ENCODE results near the gene PDS5A. TPM values are rescaled to one million over a fixed set of nuclear protein-coding genes. Genes with fewer than 3 reads are reported as not detected.
A peak's percentile ranks its signal among the peaks of the same experiment; 100 is the strongest.
"Not testable (repeated sequence)": the region's sequence is repeated elsewhere in the genome, so short reads cannot be mapped to it uniquely, and the experiment has no call there.

Gene PDS5A
- polyA plus RNA-seq, 6 donors from 2014 or later: 34.6 to 58.1 (median 41.0) TPM

DNA sequence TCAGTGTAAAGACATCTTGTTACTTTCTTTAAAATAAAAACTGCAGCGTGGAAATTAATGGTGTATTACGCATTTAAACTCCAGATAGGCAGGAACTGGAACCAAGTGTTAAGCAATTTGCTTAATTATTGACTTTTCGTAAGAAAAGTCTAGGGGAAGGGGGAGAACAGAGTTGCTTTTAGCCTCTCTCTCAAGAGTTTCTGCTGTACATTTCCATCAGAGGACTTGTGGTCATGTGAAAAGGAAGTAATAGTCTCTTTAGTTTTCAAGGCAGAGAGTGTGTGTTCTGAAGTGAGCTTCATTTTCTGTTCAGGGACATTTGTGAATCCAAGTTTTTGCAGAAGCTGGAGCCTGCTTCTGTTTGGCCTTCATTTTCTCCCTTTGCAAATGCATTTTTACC, 152.6 kb downstream of the PDS5A start:
- no peaks in the 10 kb centered on the region for H3K27me3 Mint-ChIP-seq
- no peak overlapping the region for H3K27ac Mint-ChIP-seq
- no peaks in the 10 kb centered on the region for H3K9me3 Mint-ChIP-seq
- ATAC-seq (ENCODE audit: low read depth in 2 of 2): no peak
- no peaks in the 10 kb centered on the region for H3K4me1 Mint-ChIP-seq
- DNase-seq: no peak
- no peak overlapping the region for H3K4me3 Mint-ChIP-seq
- H3K36me3 Mint-ChIP-seq: peaks cover 0 to 6% of the 10 kb centered on the region in 2 donors

DNA sequence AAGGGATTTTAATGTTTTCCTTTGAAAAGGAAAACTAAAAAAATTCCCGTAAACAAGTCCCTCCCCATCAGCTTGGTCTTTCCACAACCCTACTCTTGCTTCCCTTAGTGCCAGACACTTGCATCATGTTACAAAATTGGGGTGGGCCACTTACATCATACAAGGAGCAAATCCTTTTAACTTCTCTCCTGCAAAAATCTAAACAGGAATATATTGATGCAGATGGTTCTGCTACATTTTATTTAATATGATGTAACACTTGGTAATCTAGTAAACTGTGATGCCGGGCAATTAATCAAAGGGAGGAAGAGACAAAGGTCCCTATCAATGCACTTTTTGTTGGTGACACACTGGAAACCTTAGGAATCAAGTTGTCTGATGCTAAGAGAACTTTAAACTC, 154.5 kb downstream of the PDS5A start:
- Mint-ChIP-seq H3K27me3 (no peaks in the 10 kb centered on the region), H3K36me3 (no peaks in the 10 kb centered on the region), H3K9me3 (no peaks in the 10 kb centered on the region), H3K4me1 (no peaks in the 10 kb centered on the region), H3K4me3 (no peak overlapping the region), H3K27ac (no peak overlapping the region)
- no peak for ATAC-seq (ENCODE audit: low read depth in 2 of 2)
- DNase-seq: no peak

GRCh38 chr4:39822662-39823061, 155.0 kb downstream of the PDS5A start:
- DNase-seq (no peak), ATAC-seq (ENCODE audit: low read depth in 2 of 2) (no peak)
- Mint-ChIP-seq H3K27me3 (no peaks in the 10 kb centered on the region), H3K36me3 (no peaks in the 10 kb centered on the region), H3K4me3 (no peak overlapping the region), H3K4me1 (no peaks in the 10 kb centered on the region), H3K27ac (no peak overlapping the region), H3K9me3 (no peaks in the 10 kb centered on the region)

GRCh38 chr4:39821951-39822350, 155.8 kb downstream of the PDS5A start:
- Mint-ChIP-seq H3K27me3 (no peaks in the 10 kb centered on the region), H3K4me1 (no peaks in the 10 kb centered on the region), H3K9me3 (no peaks in the 10 kb centered on the region), H3K27ac (no peak overlapping the region), H3K36me3 (no peaks in the 10 kb centered on the region), H3K4me3 (no peak overlapping the region)
- DNase-seq: no peak
- ATAC-seq (ENCODE audit: low read depth in 2 of 2): no peak

DNA sequence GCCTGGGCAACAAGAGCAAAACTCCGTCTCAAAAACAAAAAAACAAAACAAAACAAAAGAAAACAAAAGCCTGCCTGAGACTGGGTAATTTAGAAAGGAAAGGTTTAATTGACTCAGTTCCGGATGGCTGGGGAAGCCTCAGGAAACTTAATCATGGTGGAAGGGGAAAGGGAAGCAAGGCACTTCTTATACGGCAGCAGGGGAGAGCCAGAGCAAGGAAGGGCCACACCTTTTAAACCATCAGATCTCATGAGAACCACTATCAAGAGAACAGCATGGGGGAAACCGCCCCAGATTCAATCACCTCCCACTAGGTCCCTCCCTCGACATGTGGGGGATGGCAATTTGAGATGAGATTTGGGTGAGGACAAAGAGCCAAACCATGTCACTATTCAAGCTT, 157.5 kb downstream of the PDS5A start:
- no peak for ATAC-seq (ENCODE audit: low read depth in 2 of 2)
- DNase-seq: no peak
- H3K9me3 Mint-ChIP-seq: no peaks in the 10 kb centered on the region
- no peaks in the 10 kb centered on the region for H3K4me1 Mint-ChIP-seq
- no peak overlapping the region for H3K4me3 Mint-ChIP-seq
- H3K27me3 Mint-ChIP-seq: no peaks in the 10 kb centered on the region
- no peak overlapping the region for H3K27ac Mint-ChIP-seq
- no peaks in the 10 kb centered on the region for H3K36me3 Mint-ChIP-seq

- Mint-ChIP-seq H3K27ac (peak overlapping the region in 2 of 6 donors; percentile 41 to 80), H3K4me1 (peaks cover 0 to 10% (median 0%) of the 10 kb centered on the region in 3 donors), H3K36me3 (no peaks in the 10 kb centered on the region), H3K4me3 (no peak overlapping the region), H3K27me3 (no peaks in the 10 kb centered on the region), H3K9me3 (peaks cover 0 to 8% (median 0%) of the 10 kb centered on the region in 7 donors)
- DNase-seq: no peak
- no peak for ATAC-seq (ENCODE audit: low read depth in 2 of 2)
Observed at GRCh38 chr4:39818646-39819045, 159.1 kb downstream of the PDS5A start.

GRCh38 chr4:39814403-39815185, 163.1 kb downstream of the PDS5A start:
- DNase-seq: peak; percentile 6
- Mint-ChIP-seq H3K36me3 (peaks cover 0 to 7% of the 10 kb centered on the region in 2 donors), H3K9me3 (peaks cover 0 to 13% (median 2%) of the 10 kb centered on the region in 7 donors), H3K4me3 (no peak overlapping the region), H3K27ac (peak overlapping the region in 5 of 6 donors; percentile 10 to 86 (median 82)), H3K4me1 (peaks cover 4 to 23% (median 10%) of the 10 kb centered on the region in 3 donors), H3K27me3 (no peaks in the 10 kb centered on the region)
- ATAC-seq (ENCODE audit: low read depth in 2 of 2): peak; percentile 51 to 52

DNA sequence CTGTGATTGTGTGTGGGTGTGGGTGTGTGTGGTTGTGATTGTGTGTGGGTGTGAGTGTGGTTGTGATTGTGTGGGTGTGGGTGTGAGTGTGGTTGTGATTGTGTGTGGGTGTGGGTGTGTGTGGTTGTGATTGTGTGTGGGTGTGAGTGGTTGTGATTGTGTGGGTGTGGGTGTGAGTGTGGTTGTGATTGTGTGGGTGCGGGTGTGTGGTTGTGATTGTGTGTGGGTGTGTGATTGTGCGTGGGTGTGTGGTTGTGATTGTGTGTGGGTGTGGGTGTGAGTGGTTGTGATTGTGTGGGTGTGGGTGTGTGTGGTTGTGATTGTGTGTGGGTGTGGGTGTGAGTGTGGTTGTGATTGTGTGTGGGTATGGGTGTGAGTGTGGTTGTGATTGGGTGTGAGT, 163.9 kb downstream of the PDS5A start:
- not testable (repeated sequence) for H3K4me3 Mint-ChIP-seq; H3K27me3 Mint-ChIP-seq; H3K36me3 Mint-ChIP-seq; ATAC-seq (ENCODE audit: low read depth in 2 of 2); DNase-seq
- H3K9me3 Mint-ChIP-seq: peaks cover 0 to 13% (median 5%) of the 10 kb centered on the region in 7 donors
- peak overlapping the region in 2 of 6 donors; percentile 51 to 82 for H3K27ac Mint-ChIP-seq
- peaks cover 4 to 23% (median 10%) of the 10 kb centered on the region in 3 donors for H3K4me1 Mint-ChIP-seq

GRCh38 chr4:39813033-39813432, 164.7 kb downstream of the PDS5A start:
- H3K27ac Mint-ChIP-seq: peak overlapping the region in 2 of 6 donors; percentile 49 to 89
- not testable (repeated sequence) for ATAC-seq (ENCODE audit: low read depth in 2 of 2); DNase-seq; H3K4me3 Mint-ChIP-seq; H3K27me3 Mint-ChIP-seq; H3K36me3 Mint-ChIP-seq
- peaks cover 0 to 13% (median 5%) of the 10 kb centered on the region in 7 donors for H3K9me3 Mint-ChIP-seq
- H3K4me1 Mint-ChIP-seq: peaks cover 4 to 23% (median 10%) of the 10 kb centered on the region in 3 donors

DNA sequence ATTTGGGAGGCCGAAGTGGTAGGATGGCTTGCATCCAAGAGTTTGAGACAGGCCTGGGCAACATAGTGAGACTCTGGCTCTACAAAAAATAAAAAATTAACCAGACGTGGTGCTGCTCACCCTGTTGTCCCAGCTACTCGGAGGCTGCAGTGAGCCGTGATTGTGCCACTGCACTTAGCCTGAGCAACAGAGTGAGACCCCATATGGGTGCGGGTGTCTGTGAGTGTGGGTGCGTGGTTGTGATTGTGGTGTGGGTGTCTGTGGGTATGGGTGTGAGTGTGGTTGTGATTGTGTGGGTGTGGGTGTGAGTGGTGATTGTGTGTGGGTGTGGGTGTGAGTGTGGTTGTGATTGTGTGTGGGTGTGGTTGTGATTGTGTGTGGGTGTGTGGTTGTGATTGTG, 165.2 kb downstream of the PDS5A start:
- Mint-ChIP-seq H3K9me3 (peaks cover 0 to 13% (median 5%) of the 10 kb centered on the region in 7 donors), H3K4me3 (peak overlapping the region in 3 of 8 donors; percentile 1 to 54 (median 19)), H3K4me1 (peaks cover 4 to 23% (median 10%) of the 10 kb centered on the region in 3 donors), H3K36me3 (peaks cover 0 to 7% of the 10 kb centered on the region in 2 donors), H3K27ac (peak overlapping the region in 4 of 6 donors; percentile 45 to 98 (median 78)), H3K27me3 (no peaks in the 10 kb centered on the region)
- peak; percentile 39 to 42 for ATAC-seq (ENCODE audit: low read depth in 2 of 2)
- no peak for DNase-seq

- Mint-ChIP-seq H3K36me3 (peaks cover 0 to 7% of the 10 kb centered on the region in 2 donors), H3K9me3 (peaks cover 0 to 8% (median 3%) of the 10 kb centered on the region in 7 donors), H3K4me3 (no peak overlapping the region), H3K27ac (no peak overlapping the region), H3K4me1 (peaks cover 4 to 14% (median 10%) of the 10 kb centered on the region in 3 donors), H3K27me3 (no peaks in the 10 kb centered on the region)
- ATAC-seq (ENCODE audit: low read depth in 2 of 2) (no peak), DNase-seq (no peak)
Observed at GRCh38 chr4:39808231-39808749, 169.4 kb downstream of the PDS5A start.

DNA sequence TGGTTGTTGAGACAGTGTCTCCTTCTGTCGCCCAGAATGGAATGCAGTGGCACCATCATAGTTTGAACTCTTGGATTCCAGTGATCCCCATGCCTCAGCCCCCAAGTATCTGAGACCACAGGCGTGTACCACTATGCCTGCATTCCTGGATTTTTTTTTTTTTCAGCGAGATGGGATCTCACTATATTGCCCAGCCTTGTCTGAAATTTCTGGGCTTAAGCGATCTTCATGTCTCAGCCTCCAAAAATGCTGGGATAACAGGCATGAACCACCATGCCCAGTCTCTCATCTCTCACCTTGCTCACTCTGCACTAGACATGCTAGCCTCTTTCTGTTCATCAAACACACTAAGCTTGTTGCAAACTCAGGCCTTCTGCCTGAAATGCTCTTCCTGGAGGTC, 175.7 kb downstream of the PDS5A start:
- H3K4me1 Mint-ChIP-seq: no peaks in the 10 kb centered on the region
- ATAC-seq (ENCODE audit: low read depth in 2 of 2) (no peak), DNase-seq (no peak)
- no peak overlapping the region for H3K4me3 Mint-ChIP-seq
- H3K36me3 Mint-ChIP-seq: no peaks in the 10 kb centered on the region
- no peaks in the 10 kb centered on the region for H3K27me3 Mint-ChIP-seq
- peak overlapping the region in 1 of 6 donors; percentile 36 for H3K27ac Mint-ChIP-seq
- H3K9me3 Mint-ChIP-seq: no peaks in the 10 kb centered on the region

GRCh38 chr4:39792976-39793375, 184.7 kb downstream of the PDS5A start:
- not testable (repeated sequence) for DNase-seq; H3K4me1 Mint-ChIP-seq; H3K36me3 Mint-ChIP-seq; H3K27ac Mint-ChIP-seq; H3K4me3 Mint-ChIP-seq; H3K27me3 Mint-ChIP-seq; H3K9me3 Mint-ChIP-seq; ATAC-seq (ENCODE audit: low read depth in 2 of 2)

DNA sequence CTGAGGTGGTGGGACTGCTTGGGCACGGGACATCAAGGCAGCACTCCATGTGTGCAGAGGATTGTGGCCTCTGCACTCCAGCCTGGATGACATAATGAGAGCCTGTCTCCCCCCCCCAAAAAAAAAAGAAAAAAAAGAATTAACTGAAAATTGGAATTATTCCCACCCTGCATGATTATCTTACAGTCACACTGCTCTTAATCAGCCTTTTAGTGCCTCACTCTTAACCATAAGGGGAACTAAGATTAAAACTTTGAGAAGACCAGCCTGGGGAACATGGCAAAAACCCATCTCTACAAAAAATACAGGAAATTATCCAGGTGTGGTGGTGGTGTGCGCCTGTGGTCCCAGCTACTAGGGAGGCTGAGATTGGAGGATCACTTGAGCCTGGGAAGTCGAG, 185.2 kb downstream of the PDS5A start:
- Mint-ChIP-seq H3K4me1 (peaks cover 0 to 9% (median 4%) of the 10 kb centered on the region in 3 donors), H3K27ac (no peak overlapping the region)

More for the DNA sequence above, 185.2 kb downstream of the PDS5A start:
- Mint-ChIP-seq H3K27me3 (no peaks in the 10 kb centered on the region), H3K36me3 (no peaks in the 10 kb centered on the region), H3K4me3 (no peak overlapping the region), H3K9me3 (no peaks in the 10 kb centered on the region)
- DNase-seq: no peak
- ATAC-seq (ENCODE audit: low read depth in 2 of 2): no peak

Measured in naive B cell (primary cell).